DMS79 treated with DMSO at 0.1 percent for 48 hours (cell line): ENCODE measurements around the gene ZNF76.

ENCODE experiments used
- DNase-seq: peaks from one replicate; lab custom pipeline; 2025; lab: John Stamatoyannopoulos, UW

The ZNF76 gene

DNA sequence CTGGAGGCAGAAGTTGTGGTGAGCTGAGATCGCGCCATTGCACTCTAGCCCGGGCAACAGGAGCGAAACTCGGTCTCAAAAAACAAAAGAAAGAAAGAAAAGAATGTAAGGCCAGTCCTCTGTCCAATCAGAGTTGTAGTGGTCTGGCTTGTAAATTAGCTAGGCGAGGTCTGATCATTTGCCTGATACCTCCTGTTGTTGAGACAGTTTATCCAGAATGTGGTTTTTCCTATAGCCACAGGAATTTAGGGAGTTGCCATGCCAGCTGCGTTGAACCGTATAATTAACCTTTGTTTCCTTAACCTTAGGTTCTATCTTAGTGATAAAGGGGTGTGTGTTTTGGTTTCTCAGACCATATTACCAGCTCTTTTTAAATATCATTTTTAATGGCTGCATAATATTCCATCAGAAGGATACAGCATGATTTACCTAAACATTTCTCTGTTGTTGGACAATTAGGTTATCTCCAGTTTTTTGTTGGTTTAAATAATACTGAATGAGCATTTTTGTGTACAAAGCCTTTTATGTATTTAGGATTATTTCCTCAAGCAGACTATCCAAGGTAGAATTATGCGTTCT lies 71.1 kb downstream of the ZNF76 start:
- no peak for DNase-seq

DNA sequence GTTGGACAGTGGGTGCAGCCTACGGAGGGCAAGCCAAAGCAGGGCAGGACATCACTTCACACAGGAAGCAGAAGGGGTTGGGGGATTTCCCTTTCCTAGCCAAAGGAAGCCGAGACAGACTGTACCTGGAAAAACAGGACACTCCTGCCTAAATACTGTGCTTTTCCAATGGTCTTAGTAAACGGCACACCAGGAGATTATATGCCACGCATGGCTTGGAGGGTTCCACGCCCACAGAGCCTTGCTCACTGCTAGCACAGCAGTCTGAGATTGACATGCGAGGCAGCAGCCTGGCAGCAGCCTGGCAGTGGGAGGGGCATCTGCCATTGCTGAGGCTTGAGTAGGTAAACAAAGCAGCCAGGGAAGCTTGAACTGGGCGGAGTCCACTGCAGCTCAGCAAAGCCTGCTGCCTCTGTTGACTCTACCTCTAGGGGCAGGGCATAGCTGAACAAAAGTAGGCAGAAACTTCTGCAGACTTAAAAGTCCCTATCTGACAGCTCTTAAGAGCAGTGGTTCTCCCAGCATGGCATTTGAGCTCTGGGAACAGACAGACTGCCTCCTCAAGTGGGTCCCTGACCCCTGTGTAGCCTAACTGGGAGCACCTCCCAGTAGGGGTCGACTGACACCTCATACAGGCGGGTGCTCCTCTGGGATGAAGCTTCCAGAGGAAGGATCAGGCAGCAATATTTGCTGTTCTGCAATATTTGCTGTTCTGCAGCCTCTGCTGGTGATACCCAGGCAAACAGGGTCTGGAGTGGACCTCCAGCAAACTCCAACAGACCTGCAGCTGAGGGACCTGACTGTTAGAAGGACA lies 72.7 kb downstream of the ZNF76 start:
- peak; percentile 63 for DNase-seq

DNA sequence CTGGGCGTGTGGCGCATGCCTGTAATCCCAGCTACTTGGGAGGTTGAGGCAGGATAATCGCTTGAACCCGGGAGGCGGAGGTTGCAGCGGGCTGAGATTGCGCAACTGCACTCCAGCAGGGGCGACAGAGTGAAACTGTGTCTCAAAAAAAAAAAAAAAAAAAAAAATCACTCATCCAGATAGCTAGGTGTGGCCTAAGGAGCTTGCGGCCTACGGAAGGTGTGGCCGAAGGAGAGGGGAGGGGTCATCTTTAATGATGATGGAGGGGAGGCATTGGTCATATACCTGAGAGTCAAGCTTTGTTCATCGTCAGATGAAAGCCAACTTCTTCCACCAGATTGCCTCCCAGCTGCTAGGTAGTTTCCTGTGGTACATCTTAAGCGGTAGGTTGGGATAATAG lies 82.0 kb downstream of the ZNF76 start:
- DNase-seq: no peak

DNA sequence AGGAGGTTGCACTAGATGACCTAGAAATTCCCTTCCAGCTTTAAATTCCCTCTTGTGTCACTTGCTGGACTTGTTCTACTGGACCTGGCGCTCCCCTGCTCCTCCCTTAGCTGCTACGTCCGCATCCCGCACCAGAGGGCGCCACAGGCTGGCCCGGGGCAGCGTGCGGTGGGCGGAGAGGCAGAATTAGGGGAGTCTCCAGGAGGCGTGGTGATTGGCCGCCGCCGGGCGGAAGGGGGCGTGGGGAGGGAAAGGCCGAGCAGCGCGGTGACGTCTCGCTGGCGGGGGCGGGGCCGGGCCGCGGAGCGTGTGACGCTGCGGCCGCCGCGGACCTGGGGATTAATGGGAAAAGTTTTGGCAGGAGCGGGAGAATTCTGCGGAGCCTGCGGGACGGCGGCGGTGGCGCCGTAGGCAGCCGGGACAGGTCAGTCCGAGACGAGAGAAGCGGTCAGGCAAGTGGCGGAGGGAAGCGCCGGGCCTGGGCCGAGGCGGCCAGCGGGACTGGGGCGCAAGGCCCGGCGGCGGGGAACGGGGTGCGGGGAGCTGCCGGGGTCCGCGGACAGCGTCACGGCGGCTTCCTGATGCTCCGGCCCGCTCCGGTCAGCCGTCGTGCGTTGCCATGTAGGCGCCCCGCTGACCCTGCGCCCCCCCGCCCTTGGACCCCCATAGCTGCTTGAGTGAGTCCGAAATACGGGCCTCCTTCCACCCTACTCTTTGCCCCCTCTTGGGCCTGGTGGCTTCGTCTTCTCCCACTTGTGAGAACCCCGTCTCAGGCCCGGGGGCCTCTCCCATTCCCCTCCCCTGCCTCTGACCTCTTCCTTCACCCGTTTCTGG lies 82.9 kb downstream of the ZNF76 start, which contains the start of gene PPARD:
Gene PPARD, plus strand, starts transcription at position 301 of the 834 bp plus-strand sequence. CDS start 68,530 bp downstream, outside the sequence.
- peak; percentile 94 for DNase-seq

DNA sequence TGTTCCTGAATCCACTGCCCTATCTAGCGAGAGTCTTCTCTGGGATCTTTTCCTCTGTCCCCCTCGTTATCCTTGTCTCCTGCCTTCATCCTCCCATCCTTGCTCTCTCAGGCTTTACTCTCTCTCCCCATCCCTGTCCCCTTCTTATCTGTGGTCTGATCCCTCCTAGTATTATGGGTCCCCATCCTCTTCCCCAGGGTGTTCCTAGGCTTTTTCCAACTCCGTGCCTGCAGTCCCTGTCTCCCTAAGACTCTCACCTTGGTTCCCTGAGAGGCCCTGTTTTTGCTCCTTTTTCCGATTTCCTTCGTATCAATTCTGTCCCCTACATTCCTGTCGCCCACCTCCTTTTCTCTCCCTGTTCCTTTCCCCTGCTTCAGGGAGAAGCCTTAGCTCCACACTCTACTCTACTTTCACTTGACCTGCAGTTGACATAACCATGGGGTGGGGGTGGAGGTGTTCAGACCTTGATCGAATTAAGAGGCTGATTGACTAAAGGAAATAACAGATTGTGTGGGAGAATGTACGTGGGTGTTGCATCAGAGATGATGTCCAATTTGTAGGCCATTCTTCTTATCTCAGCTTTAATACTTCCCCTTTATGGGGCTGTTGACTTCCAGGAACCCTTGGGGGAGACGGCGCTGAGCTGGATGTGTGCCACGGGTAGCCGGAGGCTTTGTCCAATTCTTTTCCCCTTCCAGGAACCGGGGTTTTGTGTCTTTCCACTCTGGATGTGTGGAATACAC lies 83.7 kb downstream of the ZNF76 start:
- DNase-seq: peak; percentile 18

DNA sequence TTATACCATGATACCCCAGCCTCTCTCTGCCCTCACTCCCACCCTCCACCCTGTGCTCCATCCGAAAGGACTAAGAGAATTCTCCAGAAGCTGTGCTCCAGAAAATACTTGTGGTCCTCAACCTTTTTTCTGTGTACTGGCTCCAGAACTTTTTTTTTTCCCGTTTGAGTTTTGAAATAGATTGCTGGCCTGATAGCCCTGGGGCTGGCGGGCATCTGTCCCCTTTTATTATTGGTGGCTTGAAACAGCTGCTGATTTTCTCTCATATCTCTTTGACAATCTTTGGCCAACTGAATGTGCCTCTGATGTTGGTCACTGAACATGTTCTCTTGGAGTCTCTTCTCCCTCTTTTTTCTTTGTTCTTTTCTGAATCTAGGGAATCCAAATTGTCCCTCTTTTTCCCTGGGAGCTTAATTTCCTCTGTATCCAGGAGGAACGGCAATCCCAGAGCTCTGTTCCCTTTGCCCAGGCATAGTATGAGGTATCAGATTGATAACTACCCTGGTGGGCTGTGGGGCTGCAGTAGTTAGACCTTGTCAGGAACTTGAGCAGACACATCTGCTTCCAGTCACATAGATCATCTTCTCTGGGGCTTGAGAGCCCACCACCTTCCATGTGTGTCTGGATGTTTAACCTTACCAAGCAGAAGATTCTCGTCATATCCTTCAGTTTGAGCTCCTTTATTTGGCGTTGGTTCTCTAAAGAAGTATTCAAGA lies 84.5 kb downstream of the ZNF76 start:
- no peak for DNase-seq
